Activated naive CD4-positive, alpha-beta T cell treated with anti-CD3 and anti-CD28 coated beads, Interleukin-2, amount 10 ng/mL, durations not matched to agents 7 days and 5 days (primary cell): ENCODE results near the gene AFAP1.

ENCODE experiments used
- CTCF ChIA-PET: fragments of 350-600 bp; sonication (Branson Sonifier 250); formaldehyde crosslinking; loops from one replicate; lab custom pipeline; 2021; ENCODE audit warnings: antibody characterized with exemption; lab: Charles Lee
- DNase-seq: peaks from one replicate; pipeline ENCODE4 v3.0.0-alpha.2; 2020
- H3K27ac Mint-ChIP-seq: one replicate; pipeline ENCODE4 v1.8.0; 2021; ENCODE audit warnings: mild to moderate bottlenecking, moderate library complexity, mixed read lengths
- H3K27me3 Mint-ChIP-seq: one replicate; pipeline ENCODE4 v1.8.0; 2021; ENCODE audit warnings: mild to moderate bottlenecking, mixed read lengths
- H3K36me3 Mint-ChIP-seq: one replicate; pipeline ENCODE4 v1.8.0; 2021; ENCODE audit warnings: mixed read lengths
- H3K4me1 Mint-ChIP-seq: one replicate; pipeline ENCODE4 v1.8.0; 2021; ENCODE audit warnings: mixed read lengths
- H3K4me3 Mint-ChIP-seq: one replicate; pipeline ENCODE4 v1.8.0; 2021; ENCODE audit warnings: mild to moderate bottlenecking, moderate library complexity, mixed read lengths
- H3K9me3 Mint-ChIP-seq: one replicate; pipeline ENCODE4 v1.8.0; 2021; ENCODE audit warnings: mixed read lengths

Gene AFAP1

GRCh38 chr4:7745301-7745885, 194.3 kb downstream of the AFAP1 start:
- no peak for DNase-seq
- Mint-ChIP-seq H3K4me1 (peaks cover 30% of the 10 kb centered on the region), H3K36me3 (no peaks in the 10 kb centered on the region), H3K4me3 (no peak overlapping the region), H3K27ac (no peak overlapping the region), H3K9me3 (no peaks in the 10 kb centered on the region), H3K27me3 (peaks cover 10% of the 10 kb centered on the region)
- CTCF ChIA-PET: no interaction called here

GRCh38 chr4:7744142-7744804, 195.4 kb downstream of the AFAP1 start:
- no peak for DNase-seq
- H3K4me3 Mint-ChIP-seq: no peak overlapping the region
- H3K27ac Mint-ChIP-seq: no peak overlapping the region
- CTCF ChIA-PET: interaction anchor here (1.0 kb wide), 1 partner anchor 58 kb away, joined by 3 read pairs; no protein-coding TSS in a partner anchor
- peaks cover 18% of the 10 kb centered on the region for H3K4me1 Mint-ChIP-seq
- H3K36me3 Mint-ChIP-seq: no peaks in the 10 kb centered on the region
- peaks cover 10% of the 10 kb centered on the region for H3K27me3 Mint-ChIP-seq
- no peaks in the 10 kb centered on the region for H3K9me3 Mint-ChIP-seq

- CTCF ChIA-PET: no interaction called here
- peaks cover 9% of the 10 kb centered on the region for H3K4me1 Mint-ChIP-seq
- no peaks in the 10 kb centered on the region for H3K36me3 Mint-ChIP-seq
- H3K27ac Mint-ChIP-seq: no peak overlapping the region
- H3K4me3 Mint-ChIP-seq: no peak overlapping the region
- H3K27me3 Mint-ChIP-seq: peaks cover 10% of the 10 kb centered on the region
- DNase-seq: no peak
- no peaks in the 10 kb centered on the region for H3K9me3 Mint-ChIP-seq
Measured at GRCh38 chr4:7742807-7743280, 196.8 kb downstream of the AFAP1 start.

GRCh38 chr4:7741946-7742806, 197.5 kb downstream of the AFAP1 start:
- Mint-ChIP-seq H3K36me3 (no peaks in the 10 kb centered on the region), H3K4me3 (no peak overlapping the region), H3K27me3 (peaks cover 4% of the 10 kb centered on the region), H3K9me3 (no peaks in the 10 kb centered on the region), H3K4me1 (peaks cover 9% of the 10 kb centered on the region), H3K27ac (no peak overlapping the region)
- CTCF ChIA-PET: no interaction called here
- DNase-seq: no peak

GRCh38 chr4:7740866-7741525, 198.7 kb downstream of the AFAP1 start:
- Mint-ChIP-seq H3K4me3 (no peak overlapping the region), H3K4me1 (peaks cover 7% of the 10 kb centered on the region), H3K27ac (no peak overlapping the region), H3K9me3 (no peaks in the 10 kb centered on the region), H3K36me3 (no peaks in the 10 kb centered on the region), H3K27me3 (no peaks in the 10 kb centered on the region)
- CTCF ChIA-PET: interaction anchor here (0.6 kb wide), 1 partner anchor 8 kb away, joined by 3 read pairs; no protein-coding TSS in a partner anchor
- no peak for DNase-seq

DNA sequence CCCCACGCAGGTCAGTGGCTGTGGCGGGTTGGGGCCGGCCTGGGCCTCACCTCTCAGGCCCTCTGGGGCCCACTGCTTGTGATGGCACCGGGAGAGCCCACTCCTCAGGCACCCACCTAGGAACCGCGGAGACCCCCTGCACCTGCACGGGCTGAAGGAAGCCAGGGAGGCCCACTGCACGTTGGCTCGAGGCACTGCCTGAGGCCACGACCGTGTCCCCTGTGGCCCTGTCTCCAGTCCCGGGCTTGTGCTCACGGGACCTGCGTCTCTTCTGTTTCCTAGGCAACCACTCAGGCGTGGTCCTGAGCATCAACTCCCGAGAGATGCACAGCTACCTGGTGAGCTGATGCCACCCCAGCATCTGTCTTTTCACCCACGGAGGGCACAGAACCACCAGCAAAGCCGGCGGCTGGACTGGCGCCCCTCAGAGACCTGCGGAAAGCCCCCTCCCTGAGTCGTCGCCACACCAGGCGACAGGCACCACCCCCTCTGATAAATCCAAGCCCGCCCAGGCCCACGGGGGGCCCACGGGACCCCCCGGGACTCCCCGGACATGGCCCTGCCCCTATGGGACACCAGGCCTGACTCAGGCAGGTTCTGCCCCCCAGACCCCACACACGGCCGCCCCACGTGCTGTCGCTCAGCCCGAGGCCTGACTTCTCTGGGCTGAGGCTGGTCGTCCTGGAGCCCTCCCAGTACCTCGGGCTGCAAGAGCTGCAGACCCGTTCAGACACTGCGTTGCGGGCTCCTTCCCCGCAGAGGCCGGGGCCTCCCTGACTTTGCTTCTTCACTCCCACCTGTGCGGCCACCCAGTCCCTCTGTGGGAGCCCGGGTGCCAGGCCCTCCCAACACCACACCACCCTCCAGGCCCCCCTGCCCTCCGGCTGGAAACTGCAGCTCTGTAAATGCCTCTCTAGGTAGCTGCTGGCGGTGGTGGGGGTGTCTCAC, 199.5 kb downstream of the AFAP1 start:
- no peak overlapping the region for H3K27ac Mint-ChIP-seq
- DNase-seq: no peak
- peaks cover 7% of the 10 kb centered on the region for H3K4me1 Mint-ChIP-seq
- CTCF ChIA-PET: no interaction called here
- no peak overlapping the region for H3K4me3 Mint-ChIP-seq
- H3K36me3 Mint-ChIP-seq: no peaks in the 10 kb centered on the region
- no peaks in the 10 kb centered on the region for H3K9me3 Mint-ChIP-seq
- H3K27me3 Mint-ChIP-seq: peaks cover under 1% of the 10 kb centered on the region

DNA sequence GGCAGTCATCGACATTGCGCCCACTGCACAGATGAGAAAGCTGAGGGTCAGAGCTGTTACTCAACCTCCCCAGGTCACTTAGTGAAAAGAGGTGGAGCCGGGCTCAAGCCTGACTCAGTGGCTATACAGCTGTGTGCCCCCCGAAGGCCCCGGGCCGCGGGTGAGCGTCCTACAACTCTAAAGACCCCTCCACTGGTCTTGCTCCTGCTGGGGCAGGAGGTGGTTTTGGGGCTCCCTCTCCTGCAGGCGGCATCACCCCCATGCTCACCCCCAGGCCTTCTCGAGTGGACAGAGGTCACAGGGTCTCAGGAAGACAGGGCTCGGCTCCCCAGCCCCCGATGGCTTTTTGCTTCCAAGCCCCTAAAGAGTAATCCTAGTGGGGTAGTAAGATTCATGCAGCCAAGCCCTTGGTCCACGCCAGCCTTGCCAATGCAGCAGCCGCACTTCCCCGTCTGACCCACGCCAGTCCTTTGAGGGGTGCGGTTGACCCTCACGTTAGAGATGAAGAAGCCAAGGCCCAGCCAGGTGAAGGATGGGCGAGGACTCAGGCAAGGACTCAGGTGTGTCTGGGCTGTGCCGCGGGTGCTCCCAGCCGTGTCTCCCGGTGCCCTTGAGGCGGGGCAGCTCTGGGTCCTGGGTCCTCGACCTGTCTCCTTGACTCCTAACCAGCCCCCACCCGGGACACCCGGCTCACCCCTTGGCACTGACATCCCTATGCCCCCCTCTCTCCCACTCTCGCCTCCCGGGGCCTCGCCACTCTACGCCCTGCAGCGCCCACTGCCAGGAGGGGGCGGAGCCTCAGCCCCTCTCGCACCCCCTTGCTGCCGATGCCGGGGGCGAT, 200.4 kb downstream of the AFAP1 start:
- Mint-ChIP-seq H3K9me3 (no peaks in the 10 kb centered on the region), H3K27ac (no peak overlapping the region), H3K36me3 (no peaks in the 10 kb centered on the region), H3K4me1 (peaks cover 6% of the 10 kb centered on the region), H3K27me3 (peaks cover 6% of the 10 kb centered on the region), H3K4me3 (no peak overlapping the region)
- DNase-seq: no peak
- CTCF ChIA-PET: no interaction called here

GRCh38 chr4:7738458-7739076, 201.1 kb downstream of the AFAP1 start:
- Mint-ChIP-seq H3K36me3 (no peaks in the 10 kb centered on the region), H3K27ac (no peak overlapping the region), H3K9me3 (no peaks in the 10 kb centered on the region), H3K4me1 (no peaks in the 10 kb centered on the region), H3K4me3 (no peak overlapping the region), H3K27me3 (peaks cover 8% of the 10 kb centered on the region)
- DNase-seq: no peak
- CTCF ChIA-PET: no interaction called here

DNA sequence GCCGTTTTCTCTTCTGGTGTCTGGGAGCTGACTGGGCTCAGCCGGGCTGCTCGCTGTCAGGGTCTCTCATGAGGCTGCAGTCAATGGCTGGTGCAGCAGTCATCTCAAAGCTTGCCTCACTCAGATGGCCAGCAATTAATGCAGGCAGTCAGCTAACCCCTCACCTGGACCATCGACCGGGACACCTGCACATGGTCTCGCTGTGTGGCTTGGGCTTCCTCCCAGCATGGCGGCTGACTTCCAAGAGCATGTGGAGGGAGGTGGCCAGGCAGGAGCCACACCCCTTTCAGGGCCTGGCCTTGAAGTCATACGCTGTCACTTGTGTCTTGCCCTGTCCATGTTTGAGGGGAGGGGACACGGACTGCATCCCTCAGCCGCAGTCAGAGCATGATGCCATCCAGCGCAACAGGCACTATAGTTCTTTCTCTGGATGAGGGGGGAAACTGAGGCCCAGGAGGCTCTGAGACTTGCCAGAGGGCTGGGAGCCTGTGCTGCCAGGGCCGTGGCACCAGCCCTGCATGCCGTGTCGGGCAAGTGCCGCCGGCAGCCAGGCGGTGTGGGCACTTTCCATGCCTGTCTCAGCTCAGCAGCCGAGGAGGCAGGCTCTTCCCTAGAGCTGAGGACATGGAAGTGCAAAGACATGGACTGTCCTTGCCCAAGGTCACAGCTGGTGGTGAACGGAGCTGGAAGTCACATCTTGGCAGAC, 201.8 kb downstream of the AFAP1 start:
- no peak overlapping the region for H3K27ac Mint-ChIP-seq
- peaks cover 12% of the 10 kb centered on the region for H3K27me3 Mint-ChIP-seq
- no peaks in the 10 kb centered on the region for H3K36me3 Mint-ChIP-seq
- H3K4me1 Mint-ChIP-seq: no peaks in the 10 kb centered on the region
- no peaks in the 10 kb centered on the region for H3K9me3 Mint-ChIP-seq
- no peak for DNase-seq
- CTCF ChIA-PET: no interaction called here
- H3K4me3 Mint-ChIP-seq: no peak overlapping the region

GRCh38 chr4:7737268-7737645, 202.4 kb downstream of the AFAP1 start:
- H3K4me3 Mint-ChIP-seq: no peak overlapping the region
- peaks cover 16% of the 10 kb centered on the region for H3K27me3 Mint-ChIP-seq
- H3K36me3 Mint-ChIP-seq: no peaks in the 10 kb centered on the region
- no peak for DNase-seq
- CTCF ChIA-PET: no interaction called here
- H3K27ac Mint-ChIP-seq: no peak overlapping the region
- no peaks in the 10 kb centered on the region for H3K9me3 Mint-ChIP-seq
- no peaks in the 10 kb centered on the region for H3K4me1 Mint-ChIP-seq

DNA sequence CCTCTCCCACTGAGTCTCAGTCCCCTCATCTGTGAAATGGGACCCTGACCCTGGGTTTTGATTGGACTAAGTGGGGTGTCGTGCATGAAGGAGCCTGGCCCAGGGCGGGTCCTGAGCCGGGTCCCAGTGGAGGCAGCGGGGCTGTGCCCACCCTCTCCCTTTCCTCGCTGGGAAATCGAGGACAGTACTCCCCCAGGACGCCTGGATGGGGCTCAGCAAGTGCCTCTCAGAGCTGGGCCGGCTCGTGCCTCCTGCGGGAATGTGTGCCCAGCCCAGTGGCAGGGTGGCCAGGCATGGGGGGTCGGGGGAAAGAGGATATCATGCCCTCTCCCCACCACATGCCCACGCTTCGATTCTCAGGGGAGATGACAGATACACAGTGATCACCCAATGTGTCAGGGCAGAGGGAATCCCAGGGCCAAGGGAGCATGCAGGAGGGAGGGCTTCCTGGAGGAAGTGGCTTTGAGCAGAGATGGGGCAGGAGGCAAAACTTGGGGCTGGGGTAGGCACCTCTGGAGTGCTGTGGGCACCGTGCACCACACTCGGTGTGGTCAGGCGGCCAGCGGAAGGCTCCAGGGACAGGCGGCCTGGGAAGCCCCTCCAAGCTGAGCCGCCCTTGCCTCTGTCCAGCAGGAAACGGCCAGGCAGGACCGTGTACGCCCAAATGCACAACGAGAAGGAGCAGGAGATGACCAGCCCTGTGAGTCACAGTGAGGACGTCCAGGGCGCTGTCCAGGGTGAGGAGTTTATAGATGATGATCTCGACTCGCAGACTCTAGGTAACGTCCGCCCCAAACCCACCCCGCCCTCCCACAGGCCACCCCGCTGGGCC, 203.0 kb downstream of the AFAP1 start:
- Mint-ChIP-seq H3K9me3 (no peaks in the 10 kb centered on the region), H3K27me3 (peaks cover 20% of the 10 kb centered on the region), H3K36me3 (no peaks in the 10 kb centered on the region), H3K4me3 (no peak overlapping the region), H3K27ac (no peak overlapping the region), H3K4me1 (no peaks in the 10 kb centered on the region)
- CTCF ChIA-PET: no interaction called here
- no peak for DNase-seq
